ENCODE results near the gene BNC2.

DNA sequence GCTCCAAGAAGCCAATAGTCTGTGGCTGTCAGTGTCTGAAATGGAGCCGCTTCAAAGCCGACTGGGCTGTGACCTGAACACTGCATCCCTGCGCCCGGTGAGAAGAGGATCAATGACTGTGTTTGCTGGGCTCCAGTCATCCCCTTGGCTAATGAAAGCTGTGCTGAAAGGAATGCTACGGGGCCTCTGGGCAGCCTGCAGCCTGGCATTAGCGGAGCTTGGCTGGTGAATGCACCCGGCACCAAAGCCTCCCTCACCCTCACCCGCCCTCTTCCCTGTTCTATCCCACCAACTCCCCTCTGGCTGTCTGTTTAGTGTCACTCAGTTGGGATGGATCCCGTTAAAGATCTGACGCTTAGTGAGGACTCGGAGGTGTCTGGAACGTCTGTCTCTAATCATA, 355.3 kb downstream of the BNC2 start:
- TF ChIP-seq EZH2 (IDR thresholded peaks at IDR 0.05; ENCODE audit: insufficient read depth, poor library complexity, severe bottlenecking) = no peak
- TF ChIP-seq EZH2phosphoT487 (IDR thresholded peaks at IDR 0.05; ENCODE audit: insufficient read depth, low read depth) = no peak

All from GM23248 (cell line).